Panc1 (cell line): Measurements from ENCODE around the gene OLFM3.

Source experiments
- CTCF ChIP-seq: fragments of 450-650 bp; IDR thresholded peaks from 2 replicates; pipeline ENCODE4 v1.5.1; 2017; ENCODE audit warnings: mild to moderate bottlenecking
- POLR2AphosphoS5 ChIP-seq: IDR thresholded peaks from 2 replicates; pipeline ENCODE4 v1.6.1; 2012; ENCODE audit warnings: mild to moderate bottlenecking, low read depth, low read length, moderate library complexity
- REST ChIP-seq, 2 experiments: IDR thresholded peaks; 2 replicates each; pipeline ENCODE4 v1.6.1; 2011 to 2012; ENCODE audit warnings: low read depth in 2 of 2, control low read depth in 1 of 2, low read length in 1 of 2, mild to moderate bottlenecking in 1 of 2, moderate library complexity in 1 of 2; ENCODE audit not compliant: insufficient read depth in 1 of 2
- SIN3A ChIP-seq: IDR thresholded peaks from 2 replicates; pipeline ENCODE4 v1.6.1; 2012; ENCODE audit warnings: low read depth, mild to moderate bottlenecking, low read length, moderate library complexity, borderline replicate concordance; ENCODE audit not compliant: insufficient read depth

GRCh38 chr1:101902199-101902598 is 94.5 kb downstream of the OLFM3 start:
- TF ChIP-seq REST (IDR thresholded peaks at IDR 0.05; ENCODE audit: insufficient read depth in 1 of 2, low read depth in 2 of 2, low read length in 1 of 2) (no peak), CTCF (no peak), SIN3A (no peak), POLR2AphosphoS5 (no peak)
